C4-2B (cell line): ENCODE results near the gene CNGB1.
A peak's percentile ranks its signal among the peaks of the same experiment; 100 is the strongest.
"Not testable (repeated sequence)": the region's sequence is repeated elsewhere in the genome, so short reads cannot be mapped to it uniquely, and the experiment has no call there.

ENCODE experiments used
- H3K27ac ChIP-seq: fragments of 450-650 bp; 2 replicates; pipeline ENCODE4 v1.5.1; 2017
- CTCF ChIP-seq: fragments of 450-650 bp; conservative IDR thresholded peaks from 2 replicates; pipeline ENCODE4 v1.5.1; 2017; ENCODE audit warnings: mild to moderate bottlenecking
- ZFX ChIP-seq: fragments of 450-650 bp; IDR thresholded peaks from 2 replicates; pipeline ENCODE4 v1.6.1; 2017

CNGB1 gene

GRCh38 chr16:57900796-57901479 lies 70.0 kb downstream of the CNGB1 start:
- no peak for TF ChIP-seq CTCF
- no peak overlapping the region for H3K27ac ChIP-seq

- TF ChIP-seq ZFX (no peak), CTCF (peak; percentile 92)
- no peak overlapping the region for H3K27ac ChIP-seq
Observed at GRCh38 chr16:57899771-57900661, 70.9 kb downstream of the CNGB1 start.

GRCh38 chr16:57898961-57899360 lies 72.0 kb downstream of the CNGB1 start:
- TF ChIP-seq CTCF (no peak), ZFX (no peak)
- no peak overlapping the region for H3K27ac ChIP-seq

- no peak overlapping the region for H3K27ac ChIP-seq
- TF ChIP-seq CTCF (no peak), ZFX (no peak)
Observed at GRCh38 chr16:57897996-57898395, 72.9 kb downstream of the CNGB1 start.

GRCh38 chr16:57897053-57897784 lies 73.7 kb downstream of the CNGB1 start:
- no peak for TF ChIP-seq CTCF
- no peak for TF ChIP-seq ZFX

GRCh38 chr16:57895081-57895547 lies 75.8 kb downstream of the CNGB1 start:
- H3K27ac ChIP-seq: not testable (repeated sequence)

More at GRCh38 chr16:57897053-57897784, 73.7 kb downstream of the CNGB1 start:
- H3K27ac ChIP-seq: no peak overlapping the region

- TF ChIP-seq CTCF: no peak
- no peak for TF ChIP-seq ZFX
- no peak overlapping the region for H3K27ac ChIP-seq
Observed at GRCh38 chr16:57894390-57895080, 76.4 kb downstream of the CNGB1 start.
